HEK293 (cell line): Measurements from ENCODE around the gene COL3A1.

ENCODE experiments used
- CTCF ChIA-PET: fragments of 350-600 bp; formaldehyde crosslinking; extraction: SDS; loops from one replicate; lab custom pipeline; 2021; ENCODE audit warnings: antibody characterized with exemption; lab: Yijun Ruan, JAX
- POLR2A ChIA-PET: fragments of 300-600 bp; formaldehyde crosslinking; extraction: SDS; loops from one replicate; lab custom pipeline; 2020; ENCODE audit warnings: antibody characterized with exemption, inconsistent platforms; lab: Yijun Ruan, JAX
- H3K27ac ChIP-seq: fragments of 200-500 bp; sonication (Bioruptor generic); 2 replicates; pipeline ENCODE4 v1.5.1; 2014; ENCODE audit warnings: low read depth, low read length, control low read depth, inconsistent platforms; ENCODE audit errors: extremely low read depth
- H3K36me3 ChIP-seq, 2 experiments: fragments of 200-500 bp in 1 of 2; sonication (Bioruptor generic) in 1 of 2; 1 replicate in 1 of 2; 2 replicates in 1 of 2; pipeline ENCODE4 v1.5.1; 2014 to 2017; ENCODE audit warnings: inconsistent platforms in 2 of 2, low read length in 2 of 2; ENCODE audit not compliant: control insufficient read depth in 2 of 2, insufficient read depth in 1 of 2
- H3K4me1 ChIP-seq: fragments of 200-500 bp; sonication (Bioruptor generic); 2 replicates; pipeline ENCODE4 v1.5.1; 2014; ENCODE audit warnings: mild to moderate bottlenecking, low read length, inconsistent platforms; ENCODE audit not compliant: control insufficient read depth, insufficient read depth
- H3K4me3 ChIP-seq: 2 replicates; pipeline ENCODE4 v1.5.1; 2011; ENCODE audit warnings: low read depth, mild to moderate bottlenecking, control low read depth, low read length, moderate library complexity
- H3K9me3 ChIP-seq: fragments of 200-500 bp; sonication (Bioruptor generic); 2 replicates; pipeline ENCODE4 v1.5.1; 2014; ENCODE audit warnings: low read depth, low read length, inconsistent platforms; ENCODE audit not compliant: control insufficient read depth, insufficient read depth
- GFI1B ChIP-seq: fragments of 450-650 bp; formaldehyde crosslinking; IDR thresholded peaks from 2 replicates; pipeline ENCODE4 v1.5.1; 2016; ENCODE audit warnings: missing biosample characterization, missing genetic modification characterization
- HOXC10 ChIP-seq: sonication (generic); formaldehyde crosslinking; IDR thresholded peaks from 2 replicates; pipeline ENCODE4 v1.8.1; 2023; ENCODE audit warnings: mild to moderate bottlenecking, missing genetic modification reagents
- KLF16 ChIP-seq: fragments of 450-650 bp; formaldehyde crosslinking; IDR thresholded peaks from 2 replicates; pipeline ENCODE4 v1.5.1; 2017; ENCODE audit warnings: missing biosample characterization, missing genetic modification characterization
- OSR2 ChIP-seq: fragments of 450-650 bp; formaldehyde crosslinking; IDR thresholded peaks from 2 replicates; pipeline ENCODE4 v1.5.1; 2016; ENCODE audit warnings: missing biosample characterization, missing genetic modification characterization
- REST ChIP-seq: fragments of 450-650 bp; formaldehyde crosslinking; IDR thresholded peaks from 2 replicates; pipeline ENCODE4 v1.5.1; 2016; ENCODE audit warnings: missing biosample characterization, missing genetic modification characterization
- SCRT2 ChIP-seq: fragments of 450-650 bp; formaldehyde crosslinking; IDR thresholded peaks from 2 replicates; pipeline ENCODE4 v1.5.1; 2016; ENCODE audit warnings: missing biosample characterization, missing genetic modification characterization
- ZBTB1 ChIP-seq: fragments of 450-650 bp; formaldehyde crosslinking; IDR thresholded peaks from 2 replicates; pipeline ENCODE4 v1.5.1; 2016; ENCODE audit warnings: missing biosample characterization, missing genetic modification characterization
- ZBTB21 ChIP-seq: fragments of 450-650 bp; formaldehyde crosslinking; IDR thresholded peaks from 2 replicates; pipeline ENCODE4 v1.5.1; 2017; ENCODE audit warnings: missing biosample characterization, missing genetic modification characterization
- ZBTB7A ChIP-seq: fragments of 450-650 bp; formaldehyde crosslinking; IDR thresholded peaks from 2 replicates; pipeline ENCODE4 v1.5.1; 2016; ENCODE audit warnings: low read depth, missing biosample characterization, missing genetic modification characterization
- ZFP37 ChIP-seq: fragments of 450-650 bp; formaldehyde crosslinking; IDR thresholded peaks from 2 replicates; pipeline ENCODE4 v1.5.1; 2016; ENCODE audit warnings: missing biosample characterization, missing genetic modification characterization
- ZNF121 ChIP-seq: fragments of 450-650 bp; formaldehyde crosslinking; IDR thresholded peaks from 2 replicates; pipeline ENCODE4 v1.5.1; 2016; ENCODE audit warnings: missing biosample characterization, missing genetic modification characterization
- ZNF169 ChIP-seq: fragments of 450-650 bp; formaldehyde crosslinking; IDR thresholded peaks from 2 replicates; pipeline ENCODE4 v1.5.1; 2016; ENCODE audit warnings: missing biosample characterization, missing genetic modification characterization
- ZNF175 ChIP-seq: fragments of 450-650 bp; formaldehyde crosslinking; IDR thresholded peaks from 2 replicates; pipeline ENCODE4 v1.5.1; 2016; ENCODE audit warnings: missing biosample characterization, missing genetic modification characterization
- ZNF184 ChIP-seq: fragments of 450-650 bp; IDR thresholded peaks from 2 replicates; pipeline ENCODE4 v1.5.1; 2018; ENCODE audit warnings: missing biosample characterization, mild to moderate bottlenecking, missing genetic modification characterization
- ZNF19 ChIP-seq: fragments of 450-650 bp; formaldehyde crosslinking; IDR thresholded peaks from 2 replicates; pipeline ENCODE4; 2016; ENCODE audit warnings: missing biosample characterization, missing genetic modification characterization, low read depth
- ZNF302 ChIP-seq: fragments of 450-650 bp; formaldehyde crosslinking; IDR thresholded peaks from 2 replicates; pipeline ENCODE4 v1.5.1; 2016; ENCODE audit warnings: missing biosample characterization, missing genetic modification characterization, low read depth
- ZNF324 ChIP-seq: fragments of 450-650 bp; formaldehyde crosslinking; IDR thresholded peaks from 2 replicates; pipeline ENCODE4 v1.5.1; 2016; ENCODE audit warnings: missing biosample characterization, missing genetic modification characterization
- ZNF398 ChIP-seq: fragments of 450-650 bp; formaldehyde crosslinking; IDR thresholded peaks from 2 replicates; pipeline ENCODE4 v1.5.1; 2017; ENCODE audit warnings: missing biosample characterization, missing genetic modification characterization
- ZNF426 ChIP-seq: fragments of 450-650 bp; formaldehyde crosslinking; IDR thresholded peaks from 2 replicates; pipeline ENCODE4 v1.5.1; 2017; ENCODE audit warnings: missing biosample characterization, missing genetic modification characterization, mild to moderate bottlenecking, inconsistent platforms, moderate library complexity
- ZNF488 ChIP-seq: fragments of 450-650 bp; formaldehyde crosslinking; IDR thresholded peaks from 2 replicates; pipeline ENCODE4 v1.5.1; 2016; ENCODE audit warnings: missing biosample characterization, missing genetic modification characterization
- ZNF585B ChIP-seq: fragments of 450-650 bp; formaldehyde crosslinking; IDR thresholded peaks from 2 replicates; pipeline ENCODE4 v1.5.1; 2016; ENCODE audit warnings: missing biosample characterization, missing genetic modification characterization
- ZNF654 ChIP-seq: fragments of 450-650 bp; formaldehyde crosslinking; IDR thresholded peaks from 2 replicates; pipeline ENCODE4 v1.5.1; 2016; ENCODE audit warnings: low read depth, missing biosample characterization, missing genetic modification characterization
- ZNF792 ChIP-seq: fragments of 450-650 bp; formaldehyde crosslinking; IDR thresholded peaks from 2 replicates; pipeline ENCODE4 v1.5.1; 2016; ENCODE audit warnings: missing biosample characterization, missing genetic modification characterization
- ZSCAN5A ChIP-seq: fragments of 450-650 bp; formaldehyde crosslinking; IDR thresholded peaks from 2 replicates; pipeline ENCODE4 v1.5.1; 2016; ENCODE audit warnings: missing biosample characterization, missing genetic modification characterization

COL3A1 gene

GRCh38 chr2:188949046-188949818, 24.9 kb upstream of the COL3A1 start (continued):
- TF ChIP-seq REST = no peak
- TF ChIP-seq ZNF302 (tag by site-specific recombination) = no peak
- no peak for TF ChIP-seq ZNF398 (tag by site-specific recombination)
- TF ChIP-seq OSR2 (tag by site-specific recombination) = no peak
- no peak for TF ChIP-seq ZNF792 (tag by site-specific recombination)
- TF ChIP-seq ZNF175 = no peak
- no peak for TF ChIP-seq ZNF324 (tag by site-specific recombination)
- TF ChIP-seq ZNF184 (tag by site-specific recombination) = no peak
- TF ChIP-seq SCRT2 = no peak

GRCh38 chr2:188952901-188953300, 21.3 kb upstream of the COL3A1 start:
- Histone ChIP-seq H3K4me1 (no peaks in the 10 kb centered on the region), H3K9me3 (no peaks in the 10 kb centered on the region), H3K36me3 (no peaks in the 10 kb centered on the region), H3K4me3 (no peak overlapping the region), H3K27ac (no peak overlapping the region)
- ChIA-PET POLR2A (no interaction called here), CTCF (interaction anchor here (0.7 kb wide), 1 partner anchor 53 kb away, joined by 3 read pairs; no protein-coding TSS in a partner anchor)
- TF ChIP-seq ZBTB1 (tag by site-specific recombination) = no peak
- TF ChIP-seq ZNF654 (tag by site-specific recombination) = no peak
- no peak for TF ChIP-seq ZNF19
- no peak for TF ChIP-seq ZNF488
- TF ChIP-seq GFI1B (tag by site-specific recombination) = no peak
- TF ChIP-seq ZNF426 (tag by site-specific recombination) = no peak
- no peak for TF ChIP-seq KLF16 (tag by site-specific recombination)

GRCh38 chr2:188956290-188956689, 17.9 kb upstream of the COL3A1 start:
- no peaks in the 10 kb centered on the region for H3K9me3 ChIP-seq
- no peak overlapping the region for H3K27ac ChIP-seq
- H3K36me3 ChIP-seq = no peaks in the 10 kb centered on the region
- ChIA-PET POLR2A (no interaction called here), CTCF (no interaction called here)
- H3K4me3 ChIP-seq = no peak overlapping the region
- H3K4me1 ChIP-seq = no peaks in the 10 kb centered on the region
- TF ChIP-seq HOXC10 (CRISPR knock-in tag) = no peak
- no peak for TF ChIP-seq ZBTB21 (tag by site-specific recombination)
- TF ChIP-seq ZNF585B (tag by site-specific recombination) = no peak
- no peak for TF ChIP-seq ZNF169 (tag by site-specific recombination)
- TF ChIP-seq REST = no peak
- no peak for TF ChIP-seq ZSCAN5A (tag by site-specific recombination)
- no peak for TF ChIP-seq ZBTB7A (tag by site-specific recombination)
- no peak for TF ChIP-seq ZFP37
- no peak for TF ChIP-seq ZNF302 (tag by site-specific recombination)
- TF ChIP-seq ZNF121 = no peak
